Thoracic aorta (tissue), 2 donors: ENCODE measurements around the gene EXOC6B. TPM values are rescaled to one million over a fixed set of nuclear protein-coding genes. Genes with fewer than 3 reads are reported as not detected.

Source experiments
- ATAC-seq: fragments of 150-250 bp; one replicate; pipeline ENCODE4 v1.8.0; 2017; ENCODE audit warnings: low read depth; ENCODE audit not compliant: insufficient number of reproducible peaks, low FRiP score
- DNase-seq: peaks from one replicate; pipeline ENCODE4 v3.0.0-alpha.2; 2020; ENCODE audit warnings: low spot score
- H3K27ac ChIP-seq, 2 donors: fragments of 200-600 bp; sonication (generic); 1 replicate in 1 of 2; 2 replicates in 1 of 2; pipeline ENCODE4 v1.5.1; 2016; ENCODE audit warnings: mild to moderate bottlenecking in 2 of 2, moderate library complexity in 2 of 2
- H3K27me3 ChIP-seq: fragments of 200-600 bp; sonication (generic); replicated peaks from 2 replicates; pipeline ENCODE4 v1.6.0; 2016; ENCODE audit warnings: mild to moderate bottlenecking; ENCODE audit not compliant: insufficient read depth
- H3K36me3 ChIP-seq: fragments of 200-600 bp; sonication (generic); one replicate; pipeline ENCODE4 v1.5.1; 2016
- H3K4me1 ChIP-seq, 2 donors: fragments of 200-600 bp; sonication (generic); 1 replicate in 1 of 2; 2 replicates in 1 of 2; pipeline versions ENCODE4 v1.5.1 to v1.6.0; 2016; ENCODE audit warnings: low read depth in 2 of 2, mild to moderate bottlenecking in 1 of 2; ENCODE audit not compliant: control insufficient read depth in 1 of 2
- H3K4me3 ChIP-seq: fragments of 200-600 bp; sonication (generic); 2 replicates; pipeline ENCODE4 v1.5.1; 2016; ENCODE audit warnings: mild to moderate bottlenecking
- H3K9me3 ChIP-seq: fragments of 200-600 bp; sonication (generic); 2 replicates; pipeline ENCODE4 v1.5.1; 2016
- total RNA-seq, 2 donors: library from RNA; depleted of rRNA; stranded (reverse); fragments of >200 nt; gene quantifications; one replicate each; pipeline versions ENCODE4 v1.1.0 to v1.2.3, GENCODE V29; 2016
- TF ChIP-seq, protein P1 (sequence below): fragments of 200-600 bp; sonication (generic); IDR thresholded peaks from one replicate; pipeline ENCODE4 v1.5.1; 2019; ENCODE audit warnings: antibody characterized with exemption

The EXOC6B gene
- total RNA-seq, 2 donors from 2014 or later, result 29.6 to 44.5 TPM

DNA sequence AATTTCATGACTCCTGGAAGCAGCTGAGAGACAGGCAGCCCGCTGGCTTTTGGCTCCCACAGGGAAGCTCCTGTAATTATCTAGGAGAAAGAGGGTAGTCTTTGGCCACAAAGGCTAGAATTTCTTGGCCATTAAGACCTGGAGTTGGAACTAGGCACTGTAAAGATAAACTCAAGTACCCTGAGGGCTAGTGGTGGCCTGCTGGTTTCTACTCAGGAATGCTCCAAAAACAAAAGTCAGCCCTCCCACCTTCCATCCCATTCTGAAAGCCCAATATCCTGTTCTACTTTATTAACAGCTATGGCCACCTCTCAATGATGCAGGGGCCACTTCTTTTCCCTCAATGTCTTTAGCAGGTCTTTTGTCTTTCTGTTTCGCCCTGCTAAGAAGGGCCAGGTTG, 644.2 kb downstream of the EXOC6B start:
- Histone ChIP-seq H3K4me3 (no peak overlapping the region), H3K36me3 (no peaks in the 10 kb centered on the region), H3K27ac (no peak overlapping the region), H3K9me3 (no peaks in the 10 kb centered on the region), H3K4me1 (peaks cover 0 to 7% of the 10 kb centered on the region in 2 donors), H3K27me3 (no peaks in the 10 kb centered on the region)
- TF ChIP-seq, protein P1, sequence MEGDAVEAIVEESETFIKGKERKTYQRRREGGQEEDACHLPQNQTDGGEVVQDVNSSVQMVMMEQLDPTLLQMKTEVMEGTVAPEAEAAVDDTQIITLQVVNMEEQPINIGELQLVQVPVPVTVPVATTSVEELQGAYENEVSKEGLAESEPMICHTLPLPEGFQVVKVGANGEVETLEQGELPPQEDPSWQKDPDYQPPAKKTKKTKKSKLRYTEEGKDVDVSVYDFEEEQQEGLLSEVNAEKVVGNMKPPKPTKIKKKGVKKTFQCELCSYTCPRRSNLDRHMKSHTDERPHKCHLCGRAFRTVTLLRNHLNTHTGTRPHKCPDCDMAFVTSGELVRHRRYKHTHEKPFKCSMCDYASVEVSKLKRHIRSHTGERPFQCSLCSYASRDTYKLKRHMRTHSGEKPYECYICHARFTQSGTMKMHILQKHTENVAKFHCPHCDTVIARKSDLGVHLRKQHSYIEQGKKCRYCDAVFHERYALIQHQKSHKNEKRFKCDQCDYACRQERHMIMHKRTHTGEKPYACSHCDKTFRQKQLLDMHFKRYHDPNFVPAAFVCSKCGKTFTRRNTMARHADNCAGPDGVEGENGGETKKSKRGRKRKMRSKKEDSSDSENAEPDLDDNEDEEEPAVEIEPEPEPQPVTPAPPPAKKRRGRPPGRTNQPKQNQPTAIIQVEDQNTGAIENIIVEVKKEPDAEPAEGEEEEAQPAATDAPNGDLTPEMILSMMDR, result no peak
- DNase-seq (no peak), ATAC-seq (no peak)

DNA sequence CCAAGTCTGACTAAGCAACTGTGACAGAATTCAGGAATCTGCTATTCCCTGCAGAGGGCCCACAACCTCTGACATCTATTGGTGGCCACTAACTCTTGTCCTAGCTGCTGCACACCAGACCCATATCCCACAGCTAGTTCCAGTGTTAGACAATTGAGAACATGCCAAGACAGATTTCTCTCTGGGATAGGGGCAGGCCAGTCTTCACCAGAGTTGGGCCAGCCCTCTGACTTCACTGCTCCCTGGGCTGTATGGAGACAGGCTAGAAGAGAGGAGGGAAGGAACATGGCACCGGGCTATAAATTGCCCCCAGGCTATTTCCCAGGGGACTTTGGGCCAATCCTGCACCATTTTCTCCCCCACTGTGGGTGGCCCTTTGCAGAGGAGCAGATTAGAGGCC, 645.5 kb downstream of the EXOC6B start:
- ATAC-seq, result no peak
- DNase-seq, result no peak
- H3K36me3 ChIP-seq, result no peaks in the 10 kb centered on the region
- H3K27ac ChIP-seq, result no peak overlapping the region
- TF ChIP-seq, protein P1, result no peak
- H3K4me1 ChIP-seq, result peaks cover 0 to 5% of the 10 kb centered on the region in 2 donors
- H3K27me3 ChIP-seq, result no peaks in the 10 kb centered on the region
- H3K4me3 ChIP-seq, result no peak overlapping the region
- H3K9me3 ChIP-seq, result no peaks in the 10 kb centered on the region

DNA sequence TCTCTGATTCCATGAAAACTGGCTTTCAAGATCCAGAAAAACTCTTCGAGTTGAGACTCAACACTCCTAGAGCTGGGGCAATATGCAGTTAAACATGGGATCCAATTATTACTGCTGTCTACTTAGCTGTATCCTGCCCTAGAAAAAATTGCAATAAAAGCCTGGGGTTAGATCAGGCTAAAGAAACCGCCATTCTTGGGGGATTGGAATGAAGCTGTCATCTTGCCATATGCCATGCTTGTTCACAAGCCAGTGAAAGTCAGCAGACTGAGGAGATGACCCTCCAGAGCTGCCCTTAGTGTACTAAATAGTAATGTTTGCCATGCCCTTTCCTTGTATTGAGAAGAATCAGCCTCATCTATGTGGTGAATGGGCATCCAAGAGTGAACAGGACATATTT, 647.3 kb downstream of the EXOC6B start:
- TF ChIP-seq, protein P1, result no peak
- no peaks in the 10 kb centered on the region for H3K9me3 ChIP-seq
- DNase-seq (no peak), ATAC-seq (no peak)
- no peak overlapping the region for H3K27ac ChIP-seq
- no peak overlapping the region for H3K4me3 ChIP-seq
- H3K36me3 ChIP-seq, result no peaks in the 10 kb centered on the region
- no peaks in the 10 kb centered on the region for H3K4me1 ChIP-seq
- H3K27me3 ChIP-seq, result no peaks in the 10 kb centered on the region

DNA sequence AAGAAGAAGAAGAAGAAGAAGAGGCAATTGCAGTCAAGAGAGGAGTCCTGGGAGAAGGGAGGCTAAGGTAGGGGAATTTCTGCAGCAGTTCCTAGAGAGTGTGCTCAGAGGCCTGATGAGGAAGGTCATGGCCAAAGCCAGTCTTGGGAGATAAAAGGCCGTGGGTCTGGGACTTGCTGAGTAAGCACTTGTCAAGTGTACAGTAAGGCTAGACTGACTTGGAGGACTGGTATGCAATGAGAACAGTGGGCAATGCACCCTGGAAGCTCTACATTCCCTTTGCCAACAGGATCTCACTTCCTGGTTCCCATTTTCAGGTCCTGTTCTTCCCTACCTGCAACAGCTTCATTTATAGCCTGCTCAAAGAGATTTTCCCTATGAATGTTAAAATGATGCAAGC, 649.6 kb downstream of the EXOC6B start:
- Histone ChIP-seq H3K27me3 (no peaks in the 10 kb centered on the region), H3K27ac (no peak overlapping the region), H3K4me3 (no peak overlapping the region), H3K36me3 (no peaks in the 10 kb centered on the region), H3K9me3 (no peaks in the 10 kb centered on the region), H3K4me1 (no peaks in the 10 kb centered on the region)
- ATAC-seq, result no peak
- TF ChIP-seq, protein P1, result no peak
- DNase-seq, result no peak

DNA sequence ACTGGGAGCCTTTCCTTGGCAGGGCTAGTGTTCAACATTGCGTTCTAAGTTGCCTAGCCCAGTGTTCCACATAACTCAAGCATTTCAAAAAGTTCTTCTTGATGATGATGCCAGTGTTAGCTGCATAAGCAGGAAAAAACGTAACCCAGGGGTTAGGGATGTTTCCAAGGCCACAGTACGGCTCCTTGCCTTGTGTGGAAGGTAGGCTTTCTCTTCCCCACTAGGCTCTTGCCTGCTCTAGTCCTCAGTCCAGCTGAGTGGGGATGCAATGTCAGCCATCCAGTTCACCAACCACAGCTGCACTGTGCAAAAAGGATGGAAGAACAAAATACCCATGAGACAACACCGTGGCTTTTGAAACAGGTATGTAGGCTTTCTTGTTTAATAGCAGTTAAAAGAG, 650.2 kb downstream of the EXOC6B start:
- TF ChIP-seq, protein P1, result no peak
- no peak overlapping the region for H3K27ac ChIP-seq
- H3K4me1 ChIP-seq, result no peaks in the 10 kb centered on the region
- ATAC-seq (no peak), DNase-seq (no peak)
- no peaks in the 10 kb centered on the region for H3K36me3 ChIP-seq
- no peaks in the 10 kb centered on the region for H3K9me3 ChIP-seq
- no peaks in the 10 kb centered on the region for H3K27me3 ChIP-seq
- no peak overlapping the region for H3K4me3 ChIP-seq
